OCI-LY1 (cell line): ENCODE results near the gene POU6F2.

Source experiments
- H2AFZ ChIP-seq: fragments of 200-600 bp; sonication (generic), shearing (Covaris generic); 2 replicates; pipeline ENCODE4 v1.6.0; 2014; ENCODE audit warnings: antibody characterized with exemption, mild to moderate bottlenecking, low read length
- H3F3A ChIP-seq: fragments of 200-600 bp; sonication (generic), shearing (Covaris generic); 2 replicates; pipeline ENCODE4 v1.6.0; 2014; ENCODE audit warnings: mild to moderate bottlenecking, antibody characterized with exemption, low read length, moderate library complexity; ENCODE audit not compliant: insufficient read depth
- H3K27ac ChIP-seq: fragments of 200-600 bp; sonication (generic); 2 replicates; pipeline ENCODE4 v1.5.1; 2014; ENCODE audit warnings: low read length, mixed run types, mild to moderate bottlenecking, low read depth; ENCODE audit not compliant: poor library complexity, severe bottlenecking
- H3K27me3 ChIP-seq: fragments of 200-600 bp; sonication (generic); 2 replicates; pipeline ENCODE4 v1.6.0; 2014; ENCODE audit warnings: antibody characterized with exemption, mild to moderate bottlenecking, low read length, moderate library complexity; ENCODE audit not compliant: insufficient read depth
- H3K36me3 ChIP-seq: fragments of 200-600 bp; sonication (generic); 2 replicates; pipeline ENCODE4 v1.6.1; 2014; ENCODE audit warnings: mild to moderate bottlenecking, antibody characterized with exemption, low read length, moderate library complexity, mixed read lengths; ENCODE audit not compliant: insufficient read depth
- H3K4me1 ChIP-seq: fragments of 200-600 bp; sonication (generic); 2 replicates; pipeline ENCODE4 v1.5.1; 2014; ENCODE audit warnings: mild to moderate bottlenecking, low read length, moderate library complexity; ENCODE audit not compliant: insufficient read depth, severe bottlenecking
- H3K4me2 ChIP-seq: fragments of 200-600 bp; sonication (generic), shearing (Covaris generic); 2 replicates; pipeline ENCODE4 v1.6.1; 2014; ENCODE audit warnings: low read length
- H3K4me3 ChIP-seq: fragments of 200-600 bp; sonication (generic); 2 replicates; pipeline ENCODE4 v1.5.1; 2014; ENCODE audit warnings: low read length, low read depth, mild to moderate bottlenecking, mixed read lengths; ENCODE audit not compliant: poor library complexity, severe bottlenecking
- H3K79me2 ChIP-seq: fragments of 200-600 bp; shearing (Covaris generic); 2 replicates; pipeline ENCODE4 v1.6.1; 2016; ENCODE audit warnings: mixed run types, low read length, mixed read lengths; ENCODE audit not compliant: insufficient read depth
- H3K9ac ChIP-seq: fragments of 200-600 bp; sonication (generic), shearing (Covaris generic); 2 replicates; pipeline ENCODE4 v1.6.1; 2014; ENCODE audit warnings: mild to moderate bottlenecking, low read length, mixed read lengths
- H3K9me2 ChIP-seq: fragments of 200-600 bp; sonication (generic), shearing (Covaris generic); 2 replicates; pipeline ENCODE4 v1.6.1; 2014; ENCODE audit warnings: low read depth, mild to moderate bottlenecking, low read length, mixed read lengths
- H3K9me3 ChIP-seq: fragments of 200-600 bp; shearing (Covaris generic); 2 replicates; pipeline ENCODE4 v1.6.1; 2014; ENCODE audit warnings: low read length, mixed read lengths
- H4K20me1 ChIP-seq: fragments of 200-600 bp; sonication (generic), shearing (Covaris generic); 2 replicates; pipeline ENCODE4 v1.6.0; 2016; ENCODE audit warnings: mild to moderate bottlenecking, low read length; ENCODE audit not compliant: insufficient read depth
- EZH2 ChIP-seq: fragments of 200-600 bp; sonication (generic), shearing (Covaris generic); IDR thresholded peaks from 2 replicates; pipeline ENCODE4 v1.8.0; 2017; ENCODE audit warnings: borderline replicate concordance, mixed run types, mild to moderate bottlenecking, antibody characterized with exemption, low read length, moderate library complexity, mixed read lengths
- TF ChIP-seq, protein P1 (sequence below): fragments of 200-600 bp; sonication (generic), shearing (Covaris generic); IDR thresholded peaks from 2 replicates; pipeline ENCODE4 v1.5.1; 2017; ENCODE audit warnings: mild to moderate bottlenecking, antibody characterized with exemption, low read length, moderate library complexity, mixed read lengths

POU6F2 gene

DNA sequence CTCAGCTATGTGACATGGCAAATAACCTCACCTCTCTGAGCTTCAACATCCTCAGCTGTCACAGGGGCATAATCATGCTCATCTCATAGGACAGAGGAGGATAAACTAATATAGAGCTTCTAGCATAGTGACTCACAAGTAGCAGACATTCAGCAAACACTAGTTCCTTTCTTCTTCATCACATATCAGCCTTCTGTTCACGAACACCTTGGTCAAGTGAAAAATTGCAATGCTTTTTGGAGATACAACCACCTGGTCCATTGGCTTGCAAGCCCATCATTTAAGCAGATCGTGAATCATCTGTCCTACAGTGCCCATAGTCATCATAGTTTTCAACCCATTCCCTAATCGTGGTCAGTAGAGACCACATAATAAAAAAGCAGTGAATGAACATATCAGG, 310.6 kb downstream of the POU6F2 start:
- no peaks in the 10 kb centered on the region for H4K20me1 ChIP-seq
- H3F3A ChIP-seq, result no peaks in the 10 kb centered on the region
- H3K9ac ChIP-seq, result no peak overlapping the region

DNA sequence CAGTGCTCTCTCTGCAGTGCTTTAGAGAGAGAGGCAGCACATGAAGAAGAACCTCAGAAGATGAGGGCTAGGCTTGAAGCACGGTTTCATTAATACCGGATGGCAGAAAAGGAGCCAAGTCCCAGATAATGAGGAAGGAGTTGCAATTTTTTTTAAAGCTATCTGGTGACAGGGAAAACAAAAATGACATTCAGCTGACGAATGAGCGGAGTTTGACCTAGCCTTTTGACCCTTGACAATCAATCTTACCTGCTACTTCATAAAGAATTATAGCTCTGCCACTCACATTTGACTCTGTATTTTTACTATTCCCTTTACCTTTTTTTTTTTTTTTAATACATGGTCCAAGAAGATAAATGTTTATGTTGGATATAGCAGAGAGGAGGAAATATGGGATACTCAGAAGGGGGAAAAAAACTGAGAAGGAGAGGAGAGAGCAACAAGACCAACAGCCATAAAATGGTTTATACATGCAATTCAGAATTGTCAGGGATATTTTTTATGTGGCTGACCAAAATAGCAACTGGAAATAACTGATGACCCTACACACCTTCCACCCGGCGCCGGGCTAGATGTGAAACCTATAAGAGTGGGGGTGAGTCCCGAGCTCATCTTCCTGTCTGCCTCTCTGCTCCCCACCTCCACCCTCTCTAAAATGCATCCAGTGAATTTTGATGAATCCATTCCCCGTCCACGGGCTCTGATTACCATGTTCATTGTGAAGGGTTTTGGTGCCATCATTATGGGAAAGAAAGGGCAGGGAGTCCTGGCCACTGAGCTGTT, 314.1 kb downstream of the POU6F2 start:
- Histone ChIP-seq H2AFZ (no peak overlapping the region), H3K4me3 (no peak overlapping the region), H3K4me2 (no peak overlapping the region), H3K4me1 (no peaks in the 10 kb centered on the region), H3K27me3 (no peaks in the 10 kb centered on the region), H3K36me3 (no peaks in the 10 kb centered on the region), H4K20me1 (no peaks in the 10 kb centered on the region), H3K9ac (no peak overlapping the region), H3F3A (no peaks in the 10 kb centered on the region), H3K79me2 (no peaks in the 10 kb centered on the region), H3K27ac (no peak overlapping the region), H3K9me2 (no peaks in the 10 kb centered on the region), H3K9me3 (no peaks in the 10 kb centered on the region)
- no peak for TF ChIP-seq EZH2
- TF ChIP-seq, protein P1, sequence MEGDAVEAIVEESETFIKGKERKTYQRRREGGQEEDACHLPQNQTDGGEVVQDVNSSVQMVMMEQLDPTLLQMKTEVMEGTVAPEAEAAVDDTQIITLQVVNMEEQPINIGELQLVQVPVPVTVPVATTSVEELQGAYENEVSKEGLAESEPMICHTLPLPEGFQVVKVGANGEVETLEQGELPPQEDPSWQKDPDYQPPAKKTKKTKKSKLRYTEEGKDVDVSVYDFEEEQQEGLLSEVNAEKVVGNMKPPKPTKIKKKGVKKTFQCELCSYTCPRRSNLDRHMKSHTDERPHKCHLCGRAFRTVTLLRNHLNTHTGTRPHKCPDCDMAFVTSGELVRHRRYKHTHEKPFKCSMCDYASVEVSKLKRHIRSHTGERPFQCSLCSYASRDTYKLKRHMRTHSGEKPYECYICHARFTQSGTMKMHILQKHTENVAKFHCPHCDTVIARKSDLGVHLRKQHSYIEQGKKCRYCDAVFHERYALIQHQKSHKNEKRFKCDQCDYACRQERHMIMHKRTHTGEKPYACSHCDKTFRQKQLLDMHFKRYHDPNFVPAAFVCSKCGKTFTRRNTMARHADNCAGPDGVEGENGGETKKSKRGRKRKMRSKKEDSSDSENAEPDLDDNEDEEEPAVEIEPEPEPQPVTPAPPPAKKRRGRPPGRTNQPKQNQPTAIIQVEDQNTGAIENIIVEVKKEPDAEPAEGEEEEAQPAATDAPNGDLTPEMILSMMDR, result no peak

More for the DNA sequence above, 310.6 kb downstream of the POU6F2 start:
- Histone ChIP-seq H3K9me2 (no peaks in the 10 kb centered on the region), H3K27ac (no peak overlapping the region), H2AFZ (no peak overlapping the region), H3K27me3 (no peaks in the 10 kb centered on the region; the same call in 1 of the 2 replicates), H3K9me3 (no peaks in the 10 kb centered on the region), H3K79me2 (no peaks in the 10 kb centered on the region), H3K4me3 (no peak overlapping the region), H3K4me1 (no peaks in the 10 kb centered on the region), H3K36me3 (no peaks in the 10 kb centered on the region), H3K4me2 (no peak overlapping the region)
- TF ChIP-seq, protein P1, result no peak

DNA sequence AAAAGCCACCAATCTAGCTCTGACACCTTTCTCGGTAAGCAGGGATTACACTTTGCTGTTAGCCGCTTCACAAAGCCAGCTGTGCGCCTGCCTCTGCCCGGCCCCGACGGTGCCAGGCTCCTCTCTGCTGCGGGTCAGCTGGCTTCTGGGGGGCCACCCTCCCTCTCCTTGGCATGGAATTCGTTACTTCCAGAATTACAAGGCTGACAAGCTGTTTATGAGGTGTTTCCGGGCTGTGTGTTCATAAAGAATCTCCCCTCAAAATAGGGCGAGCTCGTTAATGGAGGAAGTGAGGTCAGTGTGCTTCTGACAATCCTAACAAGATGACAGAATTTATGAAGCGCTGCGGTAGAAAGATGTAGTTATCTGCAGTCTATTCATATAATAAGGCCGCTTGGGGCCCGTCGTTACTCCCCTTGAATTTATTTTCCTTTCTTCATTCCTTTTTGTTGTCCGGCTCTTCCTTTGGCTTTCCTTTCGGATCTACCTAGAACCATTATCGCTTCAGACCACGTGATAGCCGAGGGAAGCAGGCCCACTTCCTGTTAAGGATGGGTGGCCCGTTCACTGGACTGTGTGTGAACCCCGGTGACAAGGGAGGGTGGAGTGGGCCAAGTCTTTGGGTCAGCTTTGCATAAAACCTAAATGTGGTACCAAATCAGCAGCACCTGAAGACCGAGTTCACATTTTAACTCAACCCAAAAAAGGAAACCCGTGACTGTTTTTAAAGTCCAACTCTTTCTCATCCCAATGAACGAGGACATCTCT, 315.5 kb downstream of the POU6F2 start:
- Histone ChIP-seq H3K9me2 (no peaks in the 10 kb centered on the region), H3K4me3 (no peak overlapping the region), H3K79me2 (no peaks in the 10 kb centered on the region), H4K20me1 (no peaks in the 10 kb centered on the region), H3K4me1 (no peaks in the 10 kb centered on the region), H3F3A (no peaks in the 10 kb centered on the region), H3K27me3 (no peaks in the 10 kb centered on the region), H2AFZ (no peak overlapping the region), H3K27ac (no peak overlapping the region), H3K9ac (no peak overlapping the region), H3K4me2 (no peak overlapping the region), H3K9me3 (peaks cover 3% of the 10 kb centered on the region; the same call in 1 of the 2 replicates), H3K36me3 (no peaks in the 10 kb centered on the region)
- TF ChIP-seq, protein P1, result no peak
- TF ChIP-seq EZH2, result no peak
